Gastrocnemius medialis (tissue), 4 donors: Measurements from ENCODE around the gene MME.

Experiments used
- CTCF ChIP-seq, 5 experiments: fragments of 450-650 bp in 3 of 5; fragments of 200-600 bp in 2 of 5; sonication (generic) in 2 of 5; IDR thresholded peaks in 4 of 5; conservative IDR thresholded peaks in 1 of 5; 1 replicate in 4 of 5; 2 replicates in 1 of 5; pipeline ENCODE4 v1.5.1; 2016 to 2019; ENCODE audit warnings: antibody characterized with exemption in 5 of 5, mild to moderate bottlenecking in 3 of 5, moderate library complexity in 3 of 5
- POLR2A ChIP-seq, 2 donors: fragments of 450-650 bp; IDR thresholded peaks; one replicate each; pipeline ENCODE4 v1.6.1; 2017; ENCODE audit warnings: antibody characterized with exemption in 2 of 2, mild to moderate bottlenecking in 2 of 2, moderate library complexity in 2 of 2

GRCh38 chr3:155196131-155197021 is 116.3 kb downstream of the MME start:
- TF ChIP-seq CTCF (IDR thresholded peaks at IDR 0.05 in 4 of 5, conservative IDR thresholded peaks at IDR 0.05 in 1 of 5) (no peak), POLR2A (IDR thresholded peaks at IDR 0.05) (no peak)
